MM.1S (cell line): ENCODE results near the gene NCOA3.
"Not testable (repeated sequence)": the region's sequence is repeated elsewhere in the genome, so short reads cannot be mapped to it uniquely, and the experiment has no call there.

Experiments used
- DNase-seq: peaks from one replicate; pipeline ENCODE4 v3.0.0-alpha.2; 2015
- H2AFZ ChIP-seq: fragments of 300-600 bp; sonication (generic); 2 replicates; pipeline ENCODE4 v1.6.0; 2016; ENCODE audit warnings: antibody characterized with exemption, low read length
- H3F3A ChIP-seq: fragments of 300-600 bp; sonication (generic); 2 replicates; pipeline ENCODE4 v1.6.1; 2016; ENCODE audit warnings: mild to moderate bottlenecking, antibody characterized with exemption, low read length, moderate library complexity, mixed read lengths; ENCODE audit not compliant: insufficient read depth
- H3K27ac ChIP-seq: fragments of 300-600 bp; sonication (generic); 2 replicates; pipeline ENCODE4 v1.5.1; 2016; ENCODE audit warnings: mild to moderate bottlenecking, low read length
- H3K27me3 ChIP-seq: fragments of 300-600 bp; sonication (generic); replicated peaks from 2 replicates; pipeline ENCODE4 v1.6.0; 2016; ENCODE audit warnings: low read length; ENCODE audit not compliant: insufficient read depth
- H3K36me3 ChIP-seq: fragments of 300-600 bp; sonication (generic); replicated peaks from 2 replicates; pipeline ENCODE4 v1.6.1; 2016; ENCODE audit warnings: mild to moderate bottlenecking, low read length, mixed read lengths; ENCODE audit not compliant: insufficient read depth
- H3K4me1 ChIP-seq: fragments of 300-600 bp; sonication (generic); 2 replicates; pipeline ENCODE4 v1.6.1; 2016; ENCODE audit warnings: low read length, mixed read lengths
- H3K4me2 ChIP-seq: fragments of 300-600 bp; sonication (generic); 2 replicates; pipeline ENCODE4 v1.6.0; 2016; ENCODE audit warnings: low read depth, low read length
- H3K4me3 ChIP-seq: fragments of 300-600 bp; sonication (generic); 2 replicates; pipeline ENCODE4 v1.5.1; 2016; ENCODE audit warnings: low read length, mixed read lengths
- H3K79me2 ChIP-seq: fragments of 300-600 bp; sonication (generic); 2 replicates; pipeline ENCODE4 v1.6.1; 2016; ENCODE audit warnings: mixed run types, low read length, mixed read lengths
- H3K9ac ChIP-seq: fragments of 300-600 bp; sonication (generic); 2 replicates; pipeline ENCODE4 v1.6.1; 2016; ENCODE audit warnings: low read length, mixed read lengths
- H3K9me2 ChIP-seq: fragments of 300-600 bp; sonication (generic); replicated peaks from 2 replicates; pipeline ENCODE4 v1.6.1; 2016; ENCODE audit warnings: mild to moderate bottlenecking, low read length, mixed read lengths; ENCODE audit not compliant: insufficient read depth
- H3K9me3 ChIP-seq: fragments of 300-600 bp; sonication (generic); replicated peaks from 2 replicates; pipeline ENCODE4 v1.6.1; 2016; ENCODE audit warnings: mild to moderate bottlenecking, low read length, mixed read lengths; ENCODE audit not compliant: insufficient read depth
- H4K20me1 ChIP-seq: fragments of 300-600 bp; sonication (generic); 2 replicates; pipeline ENCODE4 v1.6.1; 2016; ENCODE audit warnings: mild to moderate bottlenecking, low read length, moderate library complexity, mixed read lengths; ENCODE audit not compliant: insufficient read depth
- EZH2 ChIP-seq: fragments of 300-600 bp; sonication (generic); optimal IDR thresholded peaks from 2 replicates; pipeline ENCODE3; 2017; ENCODE audit warnings: low read depth, mild to moderate bottlenecking, antibody characterized with exemption, low read length, mixed read lengths
- EZH2phosphoT487 ChIP-seq: fragments of 300-600 bp; sonication (generic); IDR thresholded peaks from 2 replicates; pipeline ENCODE4 v1.6.1; 2018; ENCODE audit warnings: antibody characterized with exemption, low read length
- TF ChIP-seq, protein P1 (sequence below): fragments of 300-600 bp; sonication (generic); IDR thresholded peaks from 2 replicates; pipeline ENCODE4 v1.5.1; 2016; ENCODE audit warnings: antibody characterized with exemption, low read length, mixed read lengths

NCOA3 gene

DNA sequence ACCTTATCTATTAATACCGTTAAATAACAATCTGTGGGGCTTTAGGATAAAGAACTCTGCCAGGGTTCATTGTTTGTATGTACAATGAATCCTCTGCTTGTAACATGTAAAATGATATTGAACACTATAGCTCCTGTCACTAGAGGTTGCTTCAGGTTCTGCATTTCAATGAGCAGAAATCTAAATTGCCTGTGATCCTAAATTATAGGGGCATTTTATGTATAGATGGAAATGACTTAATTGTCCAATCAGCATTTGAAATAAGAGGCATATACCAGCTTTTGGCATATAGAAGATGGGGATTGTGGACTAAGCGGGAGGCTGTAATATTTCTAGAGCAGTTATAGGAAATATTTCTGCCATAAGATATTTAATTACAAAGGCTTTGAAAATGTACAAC is 2.0 kb downstream of the NCOA3 start:
- peaks cover 28% of the 10 kb centered on the region for H3F3A ChIP-seq
- H3K4me1 ChIP-seq: peaks cover 31% of the 10 kb centered on the region
- peak overlapping the region; percentile 83; the same call in 1 of the 2 replicates for H3K9ac ChIP-seq
- no peaks in the 10 kb centered on the region for H3K27me3 ChIP-seq
- H3K79me2 ChIP-seq: peaks cover 76% of the 10 kb centered on the region
- H3K9me3 ChIP-seq: no peaks in the 10 kb centered on the region
- no peaks in the 10 kb centered on the region for H3K9me2 ChIP-seq
- no peaks in the 10 kb centered on the region for H3K36me3 ChIP-seq
- peak overlapping the region; percentile 98 for H3K4me3 ChIP-seq
- peak overlapping the region; percentile 91 for H3K4me2 ChIP-seq
- peaks cover 14% of the 10 kb centered on the region for H4K20me1 ChIP-seq
- peak overlapping the region; percentile 66; the same call in 1 of the 2 replicates for H3K27ac ChIP-seq
- DNase-seq: no peak
- no peak overlapping the region for H2AFZ ChIP-seq
- no peak for TF ChIP-seq EZH2phosphoT487
- TF ChIP-seq EZH2: no peak
- TF ChIP-seq, protein P1, sequence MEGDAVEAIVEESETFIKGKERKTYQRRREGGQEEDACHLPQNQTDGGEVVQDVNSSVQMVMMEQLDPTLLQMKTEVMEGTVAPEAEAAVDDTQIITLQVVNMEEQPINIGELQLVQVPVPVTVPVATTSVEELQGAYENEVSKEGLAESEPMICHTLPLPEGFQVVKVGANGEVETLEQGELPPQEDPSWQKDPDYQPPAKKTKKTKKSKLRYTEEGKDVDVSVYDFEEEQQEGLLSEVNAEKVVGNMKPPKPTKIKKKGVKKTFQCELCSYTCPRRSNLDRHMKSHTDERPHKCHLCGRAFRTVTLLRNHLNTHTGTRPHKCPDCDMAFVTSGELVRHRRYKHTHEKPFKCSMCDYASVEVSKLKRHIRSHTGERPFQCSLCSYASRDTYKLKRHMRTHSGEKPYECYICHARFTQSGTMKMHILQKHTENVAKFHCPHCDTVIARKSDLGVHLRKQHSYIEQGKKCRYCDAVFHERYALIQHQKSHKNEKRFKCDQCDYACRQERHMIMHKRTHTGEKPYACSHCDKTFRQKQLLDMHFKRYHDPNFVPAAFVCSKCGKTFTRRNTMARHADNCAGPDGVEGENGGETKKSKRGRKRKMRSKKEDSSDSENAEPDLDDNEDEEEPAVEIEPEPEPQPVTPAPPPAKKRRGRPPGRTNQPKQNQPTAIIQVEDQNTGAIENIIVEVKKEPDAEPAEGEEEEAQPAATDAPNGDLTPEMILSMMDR: no peak

DNA sequence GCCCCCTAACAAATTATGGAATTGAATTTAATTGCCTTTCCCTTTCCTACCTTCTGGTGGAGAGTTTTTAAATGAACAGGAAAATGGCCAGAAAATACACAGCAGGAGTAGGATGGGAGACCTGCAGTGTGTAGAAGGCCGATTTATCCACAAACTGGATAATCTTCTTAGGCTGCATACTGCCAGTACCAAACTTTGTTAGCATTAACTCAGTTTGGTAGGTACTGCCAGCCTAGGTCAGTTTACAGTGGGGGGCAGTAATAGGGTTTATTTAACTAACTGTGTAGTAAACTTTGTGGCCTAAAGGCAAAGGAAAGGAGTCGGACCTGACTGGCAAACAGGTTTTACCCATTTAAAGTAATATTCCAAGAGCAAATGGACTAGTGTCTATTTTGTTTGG is 4.6 kb downstream of the NCOA3 start:
- no peak for TF ChIP-seq EZH2
- TF ChIP-seq, protein P1: no peak
- no peak for TF ChIP-seq EZH2phosphoT487
- Histone ChIP-seq H3K4me1 (peaks cover 26% of the 10 kb centered on the region), H4K20me1 (peaks cover 20% of the 10 kb centered on the region), H2AFZ (no peak overlapping the region), H3K9ac (no peak overlapping the region), H3K9me3 (no peaks in the 10 kb centered on the region), H3K79me2 (peaks cover 98% of the 10 kb centered on the region), H3K4me3 (no peak overlapping the region), H3K9me2 (no peaks in the 10 kb centered on the region), H3K4me2 (no peak overlapping the region), H3K27ac (no peak overlapping the region), H3K27me3 (no peaks in the 10 kb centered on the region), H3K36me3 (no peaks in the 10 kb centered on the region), H3F3A (peaks cover 20% of the 10 kb centered on the region)
- DNase-seq: no peak

DNA sequence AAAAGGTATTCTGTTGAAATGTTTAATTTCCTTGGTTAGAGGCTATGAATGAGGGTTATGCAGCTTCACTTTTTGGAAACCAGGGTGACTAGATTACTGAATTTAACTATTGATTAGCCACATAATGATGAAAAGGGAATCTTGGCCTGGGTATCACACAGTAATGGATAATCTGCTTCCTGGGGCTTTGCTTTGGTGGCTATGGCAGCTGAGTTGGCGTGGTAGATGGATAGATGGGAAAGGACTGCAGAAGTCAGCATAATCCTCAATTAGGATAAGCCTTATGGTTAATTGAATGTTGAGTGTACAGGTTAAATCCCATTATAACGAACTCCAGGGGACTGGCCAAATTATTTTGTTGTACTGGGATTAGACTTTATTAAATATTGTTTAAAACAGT is 5.2 kb downstream of the NCOA3 start:
- Histone ChIP-seq H3F3A (peaks cover 18% of the 10 kb centered on the region), H3K36me3 (no peaks in the 10 kb centered on the region), H3K4me1 (peaks cover 26% of the 10 kb centered on the region), H3K9me2 (no peaks in the 10 kb centered on the region), H3K9me3 (no peaks in the 10 kb centered on the region), H2AFZ (no peak overlapping the region), H3K79me2 (peaks cover 99% of the 10 kb centered on the region), H3K4me3 (no peak overlapping the region), H3K9ac (no peak overlapping the region), H3K27me3 (no peaks in the 10 kb centered on the region), H3K27ac (peak overlapping the region; percentile 23; the same call in 1 of the 2 replicates), H4K20me1 (peaks cover 20% of the 10 kb centered on the region), H3K4me2 (peak overlapping the region; percentile 46)
- TF ChIP-seq EZH2: no peak
- DNase-seq: no peak

DNA sequence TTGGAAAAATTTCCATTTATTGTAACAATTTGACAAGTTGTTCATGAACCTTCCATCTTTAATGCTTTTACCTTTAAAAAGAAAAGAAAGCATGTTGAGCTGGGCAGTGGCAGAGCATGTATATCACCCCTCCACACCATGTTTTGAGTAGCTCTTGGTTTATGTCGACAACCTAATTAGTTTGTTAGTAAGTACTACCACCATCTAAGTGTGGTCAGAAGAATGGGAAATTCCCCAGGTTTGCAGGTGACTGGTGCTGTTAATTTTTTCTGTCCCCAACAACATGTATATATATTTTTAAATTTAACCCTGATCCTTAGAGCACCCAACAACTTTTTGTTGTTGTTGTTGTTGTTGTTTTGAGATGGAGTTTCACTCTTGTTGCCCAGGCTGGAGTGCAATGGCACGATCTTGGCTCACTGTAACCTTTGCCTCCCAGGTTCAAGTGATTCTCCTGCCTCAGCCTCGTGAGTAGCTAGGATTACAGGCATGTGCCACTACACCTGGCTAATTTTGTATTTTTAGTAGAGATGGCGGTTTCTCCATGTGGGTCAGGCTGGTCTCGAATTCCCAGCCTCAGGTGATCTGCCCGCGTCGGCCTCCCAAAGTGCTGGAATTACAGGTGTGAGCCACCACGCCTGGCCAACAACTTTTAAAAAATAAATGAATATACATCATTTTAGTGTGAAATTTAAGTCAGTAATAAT is 5.7 kb downstream of the NCOA3 start:
- Histone ChIP-seq H3K79me2 (peaks cover 99% of the 10 kb centered on the region), H3F3A (peaks cover 15% of the 10 kb centered on the region), H3K4me2 (peak overlapping the region; percentile 46), H3K27ac (peak overlapping the region; percentile 23; the same call in 1 of the 2 replicates), H4K20me1 (peaks cover 20% of the 10 kb centered on the region), H3K4me1 (peaks cover 26% of the 10 kb centered on the region)
- H3K9ac ChIP-seq, H3K9me2 ChIP-seq, H3K9me3 ChIP-seq, H3K36me3 ChIP-seq, H3K27me3 ChIP-seq, H2AFZ ChIP-seq, H3K4me3 ChIP-seq: not testable (repeated sequence)
- peak; percentile 34 for DNase-seq
